ENCODE data around the gene ZNF41. TPM values are rescaled to one million over a fixed set of nuclear protein-coding genes. Genes with fewer than 3 reads are reported as not detected.
"Not testable (repeated sequence)": the region's sequence is repeated elsewhere in the genome, so short reads cannot be mapped to it uniquely, and the experiment has no call there.

Gene ZNF41
- polyA plus RNA-seq, 2 of the 4 experiments (the other 2 are of a cell fraction): 3.5 to 6.1 TPM

- ChIA-PET POLR2A (interaction anchor here (0.6 kb wide), 1 partner anchor 193 kb away, joined by 8 read pairs; no protein-coding TSS in a partner anchor), CTCF (interaction anchor here (1.4 to 2.9 kb wide), 3 partner anchors 10 to 603 kb away, joined by 3 to 10 read pairs (median 4); no protein-coding TSS in a partner anchor)
- H3K27ac ChIP-seq: no peak overlapping the region
- peaks cover 2% of the 10 kb centered on the region; the same call in 1 of the 3 replicates for H3K9me3 ChIP-seq
- ATAC-seq (peak in 1 of 2 experiments; percentile 38; a peak in 2 of 6 replicates), DNase-seq (ENCODE audit: low read depth in 1 of 2, low spot score in 1 of 2) (peak in 1 of 2 experiments; percentile 34), FAIRE-seq (no peak)
- H3K4me3 ChIP-seq: no peak overlapping the region
- TF ChIP-seq RAD21 (conservative IDR thresholded peaks at IDR 0.05 in 1 of 2, IDR thresholded peaks at IDR 0.05 in 1 of 2) (no peak), CHD2 (IDR thresholded peaks at IDR 0.05; ENCODE audit: low read length, partially characterized antibody) (no peak), TP53 (CRISPR knock-in tag; IDR thresholded peaks at IDR 0.05) (no peak), ELK1 (IDR thresholded peaks at IDR 0.05; ENCODE audit: low read depth, low read length) (no peak), REST (IDR thresholded peaks at IDR 0.05) (no peak), PBX3 (IDR thresholded peaks at IDR 0.05) (no peak), USF2 (IDR thresholded peaks at IDR 0.05) (no peak), KDM5A (IDR thresholded peaks at IDR 0.05) (no peak), EP300 (IDR thresholded peaks at IDR 0.05) (no peak), RCOR1 (IDR thresholded peaks at IDR 0.05; ENCODE audit: low read depth, low read length) (no peak), HOXB5 (CRISPR knock-in tag; IDR thresholded peaks at IDR 0.05) (no peak), BHLHE40 (IDR thresholded peaks at IDR 0.05; ENCODE audit: low read depth, low read length) (no peak), ZNF302 (CRISPR knock-in tag; IDR thresholded peaks at IDR 0.05) (no peak)
- H3K4me1 ChIP-seq: peaks cover 8% of the 10 kb centered on the region; the same call in 2 of the 3 replicates
- 84% methylated on average over 8 of the region's 8 CpGs for WGBS (ENCODE audit: missing lambda C conversion rate)
- H3K4me2 ChIP-seq: no peak overlapping the region
Observed at GRCh38 chrX:47515941-47516665, 33.1 kb upstream of the ZNF41 start.

GRCh38 chrX:47514533-47515235 is 31.7 kb upstream of the ZNF41 start:
- FAIRE-seq (no peak), DNase-seq (ENCODE audit: low read depth in 1 of 2, low spot score in 1 of 2) (peak in 1 of 2 experiments; percentile 9), ATAC-seq (peak in 1 of 2 experiments; percentile 43; a peak in 3 of 6 replicates)
- 35% methylated on average over 7 of the region's 7 CpGs for WGBS (ENCODE audit: missing lambda C conversion rate)
- peak overlapping the region; percentile 8; the same call in 2 of the 3 replicates for H3K4me2 ChIP-seq
- ChIA-PET CTCF (interaction anchor here (1.1 to 2.9 kb wide), 2 partner anchors 9 to 17 kb away, joined by 5 to 10 read pairs; no protein-coding TSS in a partner anchor), POLR2A (interaction anchor here (0.7 kb wide), 1 partner anchor 324 kb away, joined by 11 read pairs; no protein-coding TSS in a partner anchor)
- no peak overlapping the region for H3K4me3 ChIP-seq
- no peak for TF ChIP-seq SMC3 (IDR thresholded peaks at IDR 0.05)
- no peak for TF ChIP-seq FOSL2 (IDR thresholded peaks at IDR 0.05)
- 0 out of 2 replicates have a peak, but pooled peaks have one; percentile 5 for TF ChIP-seq FOSL2 (CRISPR knock-in tag; IDR thresholded peaks at IDR 0.05)
- peak overlapping the region; percentile 47 to 57; a peak in 2 of 6 replicates for H3K27ac ChIP-seq
- no peaks in the 10 kb centered on the region for H3K9me3 ChIP-seq
- peaks cover 8% of the 10 kb centered on the region; the same call in 2 of the 3 replicates for H3K4me1 ChIP-seq

GRCh38 chrX:47513034-47513965 is 30.3 kb upstream of the ZNF41 start:
- H3K4me1 ChIP-seq; H3K9me3 ChIP-seq; POLR2A ChIA-PET; FAIRE-seq; DNase-seq (ENCODE audit: low read depth in 1 of 2, low spot score in 1 of 2): not testable (repeated sequence)
- ATAC-seq: peak; percentile 79 to 97
- Histone ChIP-seq H3K4me2 (peak overlapping the region; percentile 61), H3K27ac (peak overlapping the region; percentile 35 to 69; a peak in 4 of 6 replicates), H3K4me3 (peak overlapping the region; percentile 39)
- CTCF ChIA-PET: interaction anchor here (0.6 to 2.9 kb wide), 3 partner anchors 8 to 676 kb away, joined by 3 to 10 read pairs (median 3); no protein-coding TSS in a partner anchor
- WGBS (ENCODE audit: missing lambda C conversion rate): 82% methylated on average over 25 of the region's 70 CpGs

- ATAC-seq; H3K4me2 ChIP-seq; FAIRE-seq; DNase-seq (ENCODE audit: low read depth in 1 of 2, low spot score in 1 of 2); H3K4me3 ChIP-seq; H3K4me1 ChIP-seq; H3K27ac ChIP-seq; POLR2A ChIA-PET; H3K9me3 ChIP-seq; CTCF ChIA-PET: not testable (repeated sequence)
- WGBS (ENCODE audit: missing lambda C conversion rate): 97% methylated on average over 4 of the region's 6 CpGs
Observed at GRCh38 chrX:47512383-47512782, 29.4 kb upstream of the ZNF41 start.
